Mesenchymal stem cell (in vitro differentiated cells and primary cell): ENCODE data around the gene GPC1.

ENCODE experiments used
- DNase-seq: peaks from one replicate; pipeline ENCODE4 v3.0.0-alpha.2; 2013
- H2AFZ ChIP-seq: one replicate; pipeline ENCODE4 v1.6.1; 2013; ENCODE audit warnings: low read depth, mild to moderate bottlenecking, control low read depth, inconsistent platforms, low read length, moderate library complexity
- H2AK5ac ChIP-seq: 2 replicates; pipeline ENCODE4 v1.6.1; 2013; ENCODE audit warnings: low read length, moderate library complexity, mild to moderate bottlenecking, inconsistent platforms; ENCODE audit not compliant: severe bottlenecking
- H2BK120ac ChIP-seq: one replicate; pipeline ENCODE4 v1.6.1; 2013; ENCODE audit warnings: low read depth, mild to moderate bottlenecking, inconsistent platforms, low read length, moderate library complexity
- H2BK12ac ChIP-seq, 2 experiments: one replicate each; pipeline ENCODE4 v1.6.1; 2013; ENCODE audit warnings: inconsistent platforms in 2 of 2, low read length in 2 of 2, mild to moderate bottlenecking in 2 of 2, moderate library complexity in 2 of 2, control low read depth in 1 of 2
- H2BK15ac ChIP-seq: one replicate; pipeline ENCODE4 v1.6.1; 2013; ENCODE audit warnings: mild to moderate bottlenecking, low read depth, inconsistent platforms; ENCODE audit not compliant: poor library complexity, severe bottlenecking
- H2BK5ac ChIP-seq: 2 replicates; pipeline ENCODE4 v1.6.1; 2013; ENCODE audit warnings: low read depth, mild to moderate bottlenecking, low read length, control low read depth, inconsistent platforms; ENCODE audit not compliant: poor library complexity, severe bottlenecking
- H3K14ac ChIP-seq, 2 experiments: one replicate each; pipeline ENCODE4 v1.6.1; 2013; ENCODE audit warnings: inconsistent platforms in 2 of 2, low read length in 2 of 2, control low read depth in 1 of 2, mild to moderate bottlenecking in 1 of 2, moderate library complexity in 1 of 2
- H3K18ac ChIP-seq, 2 experiments: one replicate each; pipeline ENCODE4 v1.6.1; 2013; ENCODE audit warnings: inconsistent platforms in 2 of 2, low read length in 2 of 2, control low read depth in 1 of 2, low read depth in 1 of 2, mild to moderate bottlenecking in 1 of 2
- H3K23ac ChIP-seq, 2 experiments: one replicate each; pipeline ENCODE4 v1.6.1; 2013; ENCODE audit warnings: inconsistent platforms in 2 of 2, low read length in 2 of 2, mild to moderate bottlenecking in 2 of 2, moderate library complexity in 2 of 2, control low read depth in 1 of 2
- H3K27ac ChIP-seq: 2 replicates; pipeline ENCODE4 v1.5.1; 2013; ENCODE audit warnings: mild to moderate bottlenecking, moderate library complexity, low read length, control low read depth, inconsistent platforms; ENCODE audit not compliant: poor library complexity, severe bottlenecking
- H3K27me3 ChIP-seq, 2 experiments: 2 replicates each; pipeline versions ENCODE4 v1.6.1 to v1.7.0; 2013; ENCODE audit warnings: low read length in 2 of 2, mild to moderate bottlenecking in 2 of 2, moderate library complexity in 2 of 2, control low read depth in 1 of 2, inconsistent platforms in 1 of 2; ENCODE audit not compliant: control insufficient read depth in 1 of 2, insufficient read depth in 1 of 2
- H3K36me3 ChIP-seq, 2 experiments: 2 replicates each; pipeline versions ENCODE4 v1.6.1 to v1.7.0; 2013; ENCODE audit warnings: low read length in 2 of 2, control low read depth in 1 of 2, inconsistent platforms in 1 of 2, low read depth in 1 of 2, mild to moderate bottlenecking in 1 of 2; ENCODE audit not compliant: insufficient read depth in 2 of 2, control insufficient read depth in 1 of 2
- H3K4ac ChIP-seq, 2 experiments: one replicate each; pipeline ENCODE4 v1.6.1; 2013; ENCODE audit warnings: inconsistent platforms in 2 of 2, low read length in 2 of 2, mild to moderate bottlenecking in 2 of 2, moderate library complexity in 2 of 2, control low read depth in 1 of 2, low read depth in 1 of 2
- H3K4me1 ChIP-seq: 2 replicates; pipeline ENCODE4 v1.6.1; 2013; ENCODE audit warnings: low read depth, low read length, control low read depth; ENCODE audit not compliant: control insufficient read depth, insufficient read depth
- H3K4me2 ChIP-seq: 2 replicates; pipeline ENCODE4 v1.6.1; 2013; ENCODE audit warnings: low read length, mild to moderate bottlenecking, inconsistent platforms; ENCODE audit not compliant: poor library complexity, severe bottlenecking
- H3K4me3 ChIP-seq, 2 experiments: 2 replicates each; pipeline versions ENCODE4 v1.5.1 to v1.7.0; 2013; ENCODE audit warnings: low read length in 2 of 2, mild to moderate bottlenecking in 2 of 2, control low read depth in 1 of 2, low read depth in 1 of 2; ENCODE audit not compliant: insufficient read depth in 1 of 2
- H3K79me1 ChIP-seq: replicated peaks from 2 replicates; pipeline ENCODE4 v1.6.1; 2013; ENCODE audit warnings: mild to moderate bottlenecking, control low read depth, low read length, inconsistent platforms; ENCODE audit not compliant: poor library complexity, severe bottlenecking
- H3K9ac ChIP-seq: 2 replicates; pipeline ENCODE4 v1.7.0; 2013; ENCODE audit warnings: mild to moderate bottlenecking, low read length, moderate library complexity
- H3K9me3 ChIP-seq: 2 replicates; pipeline ENCODE4 v1.7.0; 2013; ENCODE audit warnings: mild to moderate bottlenecking, low read length; ENCODE audit not compliant: control insufficient read depth
- H4K8ac ChIP-seq: one replicate; pipeline ENCODE4 v1.6.1; 2013; ENCODE audit warnings: inconsistent platforms, mild to moderate bottlenecking, low read length, moderate library complexity
- H4K91ac ChIP-seq: one replicate; pipeline ENCODE4 v1.6.1; 2013; ENCODE audit warnings: mild to moderate bottlenecking, low read length, inconsistent platforms
- WGBS: methylation state at CpG from one replicate; pipeline ENCODE4 v1.1.7; 2013; ENCODE audit warnings: mixed read lengths; 5-methylcytosine and 5-hydroxymethylcytosine counted together

The GPC1 gene

GRCh38 chr2:240469740-240470139 is 34.3 kb downstream of the GPC1 start:
- H3K36me3 ChIP-seq: peaks cover 11 to 19% of the 10 kb centered on the region in 2 experiments
- no peak overlapping the region for H3K4me3 ChIP-seq
- no peak overlapping the region for H3K27ac ChIP-seq
- WGBS: 94% methylated on average over 6 of the region's 6 CpGs
- no peak overlapping the region for H3K4ac ChIP-seq
- H3K9ac ChIP-seq: no peak overlapping the region
- H3K23ac ChIP-seq: no peak overlapping the region
- no peak for DNase-seq
- H2BK15ac ChIP-seq: no peak overlapping the region
- H2BK120ac ChIP-seq: no peak overlapping the region
- H4K8ac ChIP-seq: no peak overlapping the region
- H3K79me1 ChIP-seq: no peaks in the 10 kb centered on the region
- H3K18ac ChIP-seq: no peak overlapping the region
- H3K4me1 ChIP-seq: peaks cover 1% of the 10 kb centered on the region
- H4K91ac ChIP-seq: peak overlapping the region; percentile 1
- peak overlapping the region in 1 of 2 experiments; percentile 22 for H3K14ac ChIP-seq
- H2AFZ ChIP-seq: no peak overlapping the region
- H3K9me3 ChIP-seq: peaks cover 22% of the 10 kb centered on the region
- no peak overlapping the region for H3K4me2 ChIP-seq
- H2BK12ac ChIP-seq: no peak overlapping the region
- peaks cover 0 to 4% of the 10 kb centered on the region in 2 experiments for H3K27me3 ChIP-seq
- no peak overlapping the region for H2AK5ac ChIP-seq
- H2BK5ac ChIP-seq: no peak overlapping the region

DNA sequence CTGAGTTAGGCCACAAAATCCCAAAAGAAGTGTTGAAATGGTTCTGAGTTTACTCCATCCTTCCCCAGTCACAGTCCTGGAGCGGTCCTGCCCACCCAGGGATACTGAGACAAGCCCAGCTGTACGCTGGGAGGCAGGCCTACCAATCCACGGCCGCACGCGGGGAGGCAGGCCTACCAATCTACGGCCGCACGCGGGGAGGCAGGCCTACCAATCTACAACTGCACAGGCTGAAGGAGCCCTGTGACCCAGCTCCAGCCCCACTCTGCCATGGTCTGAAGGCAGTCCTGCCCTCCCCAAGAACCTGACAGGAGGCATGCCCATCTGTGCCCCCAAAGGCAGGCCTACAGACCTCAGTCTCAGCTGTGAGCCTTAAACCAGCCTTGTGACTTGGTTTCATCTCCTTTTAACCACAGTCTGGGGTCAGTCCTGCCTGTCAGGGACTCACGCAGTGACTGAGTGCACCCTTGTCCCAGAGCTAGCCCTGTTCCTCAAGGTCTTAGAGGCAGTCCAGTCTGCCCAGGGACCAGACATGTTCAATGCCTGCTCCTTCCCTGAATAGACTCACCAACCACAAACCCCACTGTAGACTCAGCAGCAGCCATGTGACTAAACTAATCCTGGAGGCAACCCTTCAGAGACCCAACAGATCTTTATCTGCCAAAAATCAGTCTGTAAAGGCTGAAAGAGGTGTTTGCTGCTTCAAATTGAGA is 36.8 kb downstream of the GPC1 start:
- no peak overlapping the region for H2BK15ac ChIP-seq
- no peak overlapping the region for H2BK12ac ChIP-seq
- H2BK5ac ChIP-seq: no peak overlapping the region
- 90% methylated on average over 11 of the region's 11 CpGs for WGBS
- no peak overlapping the region for H2AFZ ChIP-seq
- H3K4me2 ChIP-seq: no peak overlapping the region
- peaks cover 1% of the 10 kb centered on the region for H3K4me1 ChIP-seq
- no peak overlapping the region for H3K18ac ChIP-seq
- H4K8ac ChIP-seq: no peak overlapping the region
- no peak overlapping the region for H3K23ac ChIP-seq
- H3K4me3 ChIP-seq: no peak overlapping the region
- H2AK5ac ChIP-seq: no peak overlapping the region
- DNase-seq: no peak
- H3K27ac ChIP-seq: no peak overlapping the region
- H3K4ac ChIP-seq: no peak overlapping the region
- no peak overlapping the region for H3K14ac ChIP-seq
- H3K36me3 ChIP-seq: no peaks in the 10 kb centered on the region
- H3K79me1 ChIP-seq: no peaks in the 10 kb centered on the region
- no peak overlapping the region for H3K9ac ChIP-seq
- no peak overlapping the region for H4K91ac ChIP-seq
- H3K27me3 ChIP-seq: peaks cover 0 to 4% of the 10 kb centered on the region in 2 experiments
- peaks cover 30% of the 10 kb centered on the region for H3K9me3 ChIP-seq
- H2BK120ac ChIP-seq: no peak overlapping the region

DNA sequence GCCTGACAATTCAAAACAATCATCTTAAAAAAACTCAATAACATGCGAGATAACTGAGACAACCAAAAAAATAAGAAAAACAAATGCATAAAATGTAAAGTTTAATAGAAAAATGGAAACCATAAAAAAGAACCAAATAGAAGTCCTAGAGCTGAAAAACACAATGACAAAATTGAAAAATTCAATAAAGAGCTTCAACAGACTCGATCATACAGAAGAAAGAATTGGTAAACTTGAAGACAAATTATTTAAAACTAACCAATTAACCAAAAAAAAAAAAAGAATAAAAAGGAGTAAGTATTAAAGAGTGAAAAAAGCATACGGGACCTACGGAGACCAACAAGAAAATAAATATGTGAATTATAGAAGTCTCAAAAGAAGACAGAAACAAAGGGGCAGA is 37.7 kb downstream of the GPC1 start:
- 100% methylated on average over 2 of the region's 4 CpGs for WGBS
- Histone ChIP-seq H3K4ac (no peak overlapping the region), H3K27ac (no peak overlapping the region), H4K91ac (no peak overlapping the region), H3K79me1 (no peaks in the 10 kb centered on the region), H2AK5ac (no peak overlapping the region), H2BK15ac (no peak overlapping the region), H3K23ac (no peak overlapping the region), H3K4me1 (no peaks in the 10 kb centered on the region), H2BK5ac (no peak overlapping the region), H3K4me3 (no peak overlapping the region), H3K18ac (no peak overlapping the region), H3K9me3 (peaks cover 30% of the 10 kb centered on the region), H3K9ac (no peak overlapping the region), H2AFZ (no peak overlapping the region), H3K27me3 (peaks cover 0 to 4% of the 10 kb centered on the region in 2 experiments), H2BK120ac (no peak overlapping the region), H4K8ac (no peak overlapping the region), H3K4me2 (no peak overlapping the region), H2BK12ac (no peak overlapping the region), H3K36me3 (no peaks in the 10 kb centered on the region), H3K14ac (no peak overlapping the region)
- no peak for DNase-seq

DNA sequence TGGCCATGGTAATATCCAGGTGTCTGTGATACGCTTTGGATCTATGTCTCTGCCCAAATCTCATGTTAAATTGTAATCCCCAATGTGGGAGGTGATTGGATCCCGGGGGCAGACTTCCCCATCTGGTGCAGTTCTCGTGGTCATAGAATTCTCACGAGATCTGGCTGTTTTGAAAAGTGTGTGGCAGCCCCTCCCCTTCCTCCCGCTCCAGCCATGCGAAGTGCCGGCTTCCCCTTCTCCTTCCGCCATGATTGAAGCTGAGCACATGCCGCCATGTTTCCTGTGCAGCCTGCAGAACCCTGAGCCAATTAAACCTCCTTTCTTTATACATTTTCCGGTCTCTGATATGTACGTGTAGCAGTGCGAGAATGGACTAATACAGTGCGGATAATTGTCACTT is 42.5 kb downstream of the GPC1 start:
- H3K9me3 ChIP-seq: peaks cover 22% of the 10 kb centered on the region
- H2BK15ac ChIP-seq: no peak overlapping the region
- H2AK5ac ChIP-seq: no peak overlapping the region
- H3K18ac ChIP-seq: no peak overlapping the region
- H3K9ac ChIP-seq: no peak overlapping the region
- H3K27me3 ChIP-seq: no peaks in the 10 kb centered on the region
- WGBS: 87% methylated on average over 9 of the region's 13 CpGs
- DNase-seq: no peak
- H2BK120ac ChIP-seq: no peak overlapping the region
- H3K23ac ChIP-seq: no peak overlapping the region
- no peak overlapping the region for H4K8ac ChIP-seq
- H3K14ac ChIP-seq: no peak overlapping the region
- H3K4me3 ChIP-seq: no peak overlapping the region
- H3K4me2 ChIP-seq: no peak overlapping the region
- H3K36me3 ChIP-seq: no peaks in the 10 kb centered on the region
- H3K4me1 ChIP-seq: no peaks in the 10 kb centered on the region
- H3K27ac ChIP-seq: no peak overlapping the region
- no peak overlapping the region for H4K91ac ChIP-seq
- H2BK5ac ChIP-seq: no peak overlapping the region
- no peak overlapping the region for H2AFZ ChIP-seq
- H2BK12ac ChIP-seq: no peak overlapping the region
- no peak overlapping the region for H3K4ac ChIP-seq
- no peaks in the 10 kb centered on the region for H3K79me1 ChIP-seq
